GM18511 (cell line): ENCODE data around the gene KHSRP.

Source experiments
- ATAC-seq: cut with Tn5 transposase; IDR thresholded peaks from one replicate; pipeline ENCODE4 v1.9.1; 2021; ENCODE audit warnings: mild to moderate bottlenecking, moderate library complexity; ENCODE audit not compliant: unreplicated experiment

Gene KHSRP, protein sequence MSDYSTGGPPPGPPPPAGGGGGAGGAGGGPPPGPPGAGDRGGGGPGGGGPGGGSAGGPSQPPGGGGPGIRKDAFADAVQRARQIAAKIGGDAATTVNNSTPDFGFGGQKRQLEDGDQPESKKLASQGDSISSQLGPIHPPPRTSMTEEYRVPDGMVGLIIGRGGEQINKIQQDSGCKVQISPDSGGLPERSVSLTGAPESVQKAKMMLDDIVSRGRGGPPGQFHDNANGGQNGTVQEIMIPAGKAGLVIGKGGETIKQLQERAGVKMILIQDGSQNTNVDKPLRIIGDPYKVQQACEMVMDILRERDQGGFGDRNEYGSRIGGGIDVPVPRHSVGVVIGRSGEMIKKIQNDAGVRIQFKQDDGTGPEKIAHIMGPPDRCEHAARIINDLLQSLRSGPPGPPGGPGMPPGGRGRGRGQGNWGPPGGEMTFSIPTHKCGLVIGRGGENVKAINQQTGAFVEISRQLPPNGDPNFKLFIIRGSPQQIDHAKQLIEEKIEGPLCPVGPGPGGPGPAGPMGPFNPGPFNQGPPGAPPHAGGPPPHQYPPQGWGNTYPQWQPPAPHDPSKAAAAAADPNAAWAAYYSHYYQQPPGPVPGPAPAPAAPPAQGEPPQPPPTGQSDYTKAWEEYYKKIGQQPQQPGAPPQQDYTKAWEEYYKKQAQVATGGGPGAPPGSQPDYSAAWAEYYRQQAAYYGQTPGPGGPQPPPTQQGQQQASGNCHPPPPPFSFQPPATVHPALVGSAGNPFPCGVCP

DNA sequence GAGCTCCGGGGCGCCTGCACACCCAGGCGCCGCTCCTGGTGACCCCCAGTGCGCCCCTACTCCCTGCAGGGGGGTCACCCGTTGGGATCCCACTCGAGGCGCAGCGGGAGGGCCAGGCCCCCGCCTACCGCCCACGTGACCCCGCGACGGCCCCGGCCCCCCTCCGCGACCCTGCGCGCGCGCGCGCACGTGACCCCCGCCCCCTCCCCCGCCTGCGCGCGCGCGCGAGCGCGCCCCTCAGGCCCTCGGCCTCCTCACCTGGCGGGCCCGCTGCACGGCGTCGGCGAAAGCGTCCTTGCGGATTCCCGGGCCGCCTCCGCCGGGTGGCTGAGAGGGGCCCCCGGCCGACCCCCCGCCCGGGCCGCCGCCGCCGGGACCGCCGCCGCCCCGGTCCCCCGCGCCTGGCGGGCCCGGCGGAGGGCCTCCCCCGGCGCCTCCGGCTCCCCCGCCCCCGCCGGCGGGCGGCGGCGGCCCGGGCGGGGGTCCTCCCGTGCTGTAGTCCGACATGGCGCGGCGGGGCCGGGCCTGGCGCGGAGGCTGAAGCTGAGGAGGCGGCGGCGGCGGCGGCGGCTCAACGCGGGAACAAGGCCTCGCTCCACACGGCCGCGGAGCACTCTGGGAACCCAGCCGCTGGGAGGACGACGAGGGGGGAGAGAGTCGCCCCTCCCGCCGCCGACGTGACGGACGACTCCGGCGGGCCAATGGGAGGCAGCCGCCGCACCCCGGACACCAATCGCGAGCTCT lies at the start of gene KHSRP:
Gene KHSRP (minus strand): TSS at position 617 of the 744 bp plus-strand sequence. CDS start 110 bp downstream, at position 507.
- no peak for ATAC-seq

DNA sequence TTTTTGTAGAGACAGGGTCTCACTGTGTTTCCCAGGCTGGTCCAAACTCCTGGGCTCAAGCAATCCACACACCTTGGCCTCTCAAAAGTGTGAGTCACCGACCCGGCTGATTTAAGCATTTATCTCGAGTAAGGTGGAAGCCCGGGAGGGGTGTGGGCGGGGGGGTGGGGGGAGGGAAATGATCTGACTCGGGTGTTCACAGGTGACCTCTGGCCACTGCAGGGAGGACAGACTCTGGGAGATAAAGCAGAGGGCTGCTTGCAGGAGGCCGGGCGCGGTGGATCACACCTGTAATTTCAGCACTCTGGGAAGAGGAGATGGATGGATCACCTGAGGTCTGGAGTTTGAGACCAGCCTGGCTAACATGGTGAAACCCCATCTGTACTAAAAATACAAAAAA lies 49.0 kb upstream of the KHSRP start:
- no peak for ATAC-seq

DNA sequence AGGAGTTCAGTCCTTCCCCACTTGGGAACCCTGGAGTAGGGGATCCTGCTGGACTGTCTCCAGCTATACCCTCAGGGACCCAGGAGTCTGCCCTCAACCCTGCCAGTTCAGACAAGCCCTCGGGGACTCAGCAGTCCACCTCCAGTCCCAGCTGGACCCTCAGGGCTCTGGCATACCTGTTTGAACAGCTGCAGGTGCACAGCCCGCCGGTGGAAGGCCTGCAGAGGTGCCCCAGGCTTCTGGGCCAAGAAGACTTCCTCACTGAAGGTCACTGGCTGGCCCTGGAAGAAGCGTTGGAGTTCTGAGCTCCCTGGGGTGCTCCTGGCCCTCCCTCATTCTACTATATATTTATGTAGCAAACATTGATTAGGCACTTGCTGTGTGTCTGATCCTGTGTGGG lies 48.1 kb upstream of the KHSRP start:
- no peak for ATAC-seq

DNA sequence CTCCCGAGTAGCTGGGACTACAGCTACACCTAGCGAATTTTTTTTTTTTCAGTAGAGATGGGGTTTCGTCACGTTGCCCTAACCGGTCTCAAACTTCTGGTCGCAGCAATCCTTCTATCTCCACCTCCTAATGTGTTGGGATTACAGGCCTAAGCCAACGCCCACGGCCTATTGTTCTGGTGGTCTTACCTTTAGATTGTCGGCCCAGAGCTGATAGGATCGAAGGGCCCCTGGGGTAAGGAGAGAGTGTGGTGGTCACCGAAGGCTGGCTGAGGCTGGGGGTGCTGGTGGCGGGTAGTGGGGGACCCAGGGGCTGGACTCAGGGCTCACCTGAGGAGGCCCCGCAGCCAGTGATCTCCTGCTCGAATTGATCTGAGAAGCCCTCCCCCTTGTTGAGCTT lies 46.5 kb upstream of the KHSRP start:
- no peak for ATAC-seq

DNA sequence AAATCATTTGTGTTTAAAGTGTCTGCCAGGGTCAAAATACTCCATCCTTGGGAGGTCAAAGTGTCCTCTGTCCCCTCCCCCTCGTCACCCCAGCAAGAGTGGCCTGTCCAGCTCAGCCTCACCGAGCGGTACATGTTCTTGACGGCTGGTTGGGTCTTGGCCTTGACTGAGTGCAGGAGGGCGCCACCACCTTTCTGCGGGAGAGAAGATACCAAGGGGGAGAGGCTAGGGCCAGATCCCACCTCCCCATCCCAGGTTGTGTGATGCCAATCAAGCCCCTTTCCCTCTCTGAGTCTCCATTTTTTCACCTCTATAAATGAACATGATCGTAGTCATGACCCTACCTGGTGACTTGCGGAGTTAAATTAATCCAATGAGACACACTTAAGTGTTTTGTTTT lies 45.6 kb upstream of the KHSRP start:
- ATAC-seq = no peak

DNA sequence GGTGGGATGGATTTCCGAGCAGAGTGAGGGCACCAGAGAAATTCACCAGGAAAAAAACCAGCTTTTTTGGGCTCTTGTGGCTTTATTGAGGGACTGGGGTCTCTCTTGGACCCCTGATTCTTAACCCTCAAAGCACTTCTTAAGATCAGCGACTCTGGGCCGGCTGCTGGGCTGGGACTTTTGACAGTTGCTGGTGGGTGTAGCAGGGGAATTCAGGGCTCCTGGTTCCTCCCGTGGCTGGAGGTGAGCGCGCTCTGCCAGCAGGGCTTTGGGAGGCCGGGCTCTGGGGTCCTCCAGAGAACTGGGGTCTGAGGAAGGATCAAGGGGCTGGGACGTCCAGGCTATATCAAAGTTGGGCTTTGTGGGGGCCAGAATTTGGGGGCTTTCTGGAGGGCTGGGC lies 42.8 kb upstream of the KHSRP start:
- ATAC-seq = no peak

DNA sequence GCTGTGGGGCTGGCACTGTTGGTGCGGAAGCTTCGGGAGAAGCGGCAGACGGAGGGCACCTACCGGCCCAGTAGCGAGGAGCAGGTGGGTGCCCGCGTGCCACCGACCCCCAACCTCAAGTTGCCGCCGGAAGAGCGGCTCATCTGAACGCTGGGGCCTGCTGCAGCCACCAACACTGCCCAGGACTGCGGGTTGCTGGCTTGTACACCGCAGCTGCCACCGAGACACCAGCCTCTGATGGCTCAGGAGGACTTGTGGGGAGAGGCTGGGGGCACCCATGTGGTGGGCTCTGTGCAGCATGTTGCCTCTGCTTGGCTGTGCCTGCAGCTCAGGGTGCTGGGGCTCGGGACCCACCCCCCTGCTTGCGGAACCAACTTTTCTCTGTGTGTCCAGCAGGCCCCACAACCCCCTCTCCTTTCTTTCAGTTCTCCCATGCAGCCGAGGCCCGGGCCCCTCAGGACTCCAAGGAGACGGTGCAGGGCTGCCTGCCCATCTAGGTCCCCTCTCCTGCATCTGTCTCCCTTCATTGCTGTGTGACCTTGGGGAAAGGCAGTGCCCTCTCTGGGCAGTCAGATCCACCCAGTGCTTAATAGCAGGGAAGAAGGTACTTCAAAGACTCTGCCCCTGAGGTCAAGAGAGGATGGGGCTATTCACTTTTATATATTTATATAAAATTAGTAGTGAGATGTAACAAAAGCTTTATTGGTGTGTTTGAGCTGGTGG lies 42.1 kb upstream of the KHSRP start:
- ATAC-seq = no peak

DNA sequence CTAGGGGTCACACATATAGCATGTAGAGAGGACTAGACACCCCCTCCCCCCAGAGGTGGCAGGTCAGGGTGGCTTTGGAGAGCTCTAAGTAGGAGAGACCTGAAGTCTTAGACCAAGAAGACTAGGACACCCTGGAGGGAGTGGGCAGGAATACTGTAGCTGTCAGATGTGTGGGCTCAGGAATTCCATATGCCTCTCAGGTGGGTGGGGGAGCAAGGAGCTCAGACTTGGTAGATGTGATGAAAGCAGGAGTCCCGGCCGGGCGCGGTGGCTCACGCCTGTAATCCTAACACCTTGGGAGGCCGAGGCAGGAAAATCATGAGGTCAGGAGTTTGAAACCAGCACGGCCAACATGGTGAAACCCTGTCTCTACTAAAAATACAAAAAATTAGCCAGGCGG lies 41.1 kb upstream of the KHSRP start:
- no peak for ATAC-seq

DNA sequence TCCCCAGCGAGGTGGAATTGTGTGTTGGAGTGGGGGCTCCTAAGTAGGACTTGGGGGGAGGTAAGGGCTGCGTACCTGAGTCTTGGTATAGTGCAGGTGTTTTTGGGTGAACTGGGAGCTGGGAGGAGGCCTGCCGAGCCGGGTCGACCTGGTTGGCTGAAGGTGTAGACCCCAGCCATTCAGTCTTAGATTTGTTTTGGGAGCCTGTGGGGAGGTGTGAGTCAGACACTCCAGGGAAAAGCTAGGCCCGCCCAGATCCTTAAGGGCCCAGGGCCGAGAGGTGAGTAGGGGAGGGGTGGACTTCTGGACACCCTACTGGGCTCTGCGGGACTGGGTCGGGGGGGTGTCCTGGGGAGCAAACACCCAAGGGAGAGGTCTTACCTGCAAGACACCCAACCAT lies 40.4 kb upstream of the KHSRP start:
- ATAC-seq = no peak

DNA sequence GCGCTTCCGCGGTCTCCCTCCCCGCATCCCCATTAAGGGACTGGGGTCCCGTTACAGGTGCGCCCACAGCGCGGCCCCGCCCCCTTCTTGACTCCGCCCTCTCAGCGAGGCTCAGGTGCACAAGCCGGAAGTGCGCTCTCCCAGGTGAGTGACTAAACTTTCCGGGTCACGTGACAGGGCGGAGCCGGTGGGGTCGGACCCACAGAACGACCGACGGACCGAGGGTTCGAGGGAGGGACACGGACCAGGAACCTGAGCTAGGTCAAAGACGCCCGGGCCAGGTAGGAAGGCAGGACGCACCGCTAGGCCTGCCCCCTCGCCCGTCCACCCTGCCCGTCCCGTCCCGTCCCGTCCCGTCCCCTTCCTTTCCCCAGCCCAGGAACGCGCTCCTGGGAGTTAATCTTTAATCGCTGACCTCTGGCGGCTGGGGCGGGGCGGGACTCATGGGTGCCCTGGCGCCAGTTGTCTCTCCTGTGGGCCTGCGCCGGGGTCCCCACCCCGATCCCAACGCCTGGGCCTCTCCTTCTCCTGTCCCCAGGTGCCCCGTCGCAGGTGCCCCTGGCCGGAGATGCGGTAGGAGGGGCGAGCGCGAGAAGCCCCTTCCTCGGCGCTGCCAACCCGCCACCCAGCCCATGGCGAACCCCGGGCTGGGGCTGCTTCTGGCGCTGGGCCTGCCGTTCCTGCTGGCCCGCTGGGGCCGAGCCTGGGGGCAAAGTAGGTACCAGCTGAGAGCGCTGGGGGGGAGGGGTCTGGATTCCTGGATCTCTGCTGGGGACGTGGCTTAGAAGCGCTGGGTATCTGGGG lies 39.7 kb upstream of the KHSRP start, which contains the start of gene CRB3:
Gene CRB3 (plus strand): TSS at position 202 of the 804 bp plus-strand sequence. CDS start 431 bp downstream, at position 633.
- no peak for ATAC-seq

DNA sequence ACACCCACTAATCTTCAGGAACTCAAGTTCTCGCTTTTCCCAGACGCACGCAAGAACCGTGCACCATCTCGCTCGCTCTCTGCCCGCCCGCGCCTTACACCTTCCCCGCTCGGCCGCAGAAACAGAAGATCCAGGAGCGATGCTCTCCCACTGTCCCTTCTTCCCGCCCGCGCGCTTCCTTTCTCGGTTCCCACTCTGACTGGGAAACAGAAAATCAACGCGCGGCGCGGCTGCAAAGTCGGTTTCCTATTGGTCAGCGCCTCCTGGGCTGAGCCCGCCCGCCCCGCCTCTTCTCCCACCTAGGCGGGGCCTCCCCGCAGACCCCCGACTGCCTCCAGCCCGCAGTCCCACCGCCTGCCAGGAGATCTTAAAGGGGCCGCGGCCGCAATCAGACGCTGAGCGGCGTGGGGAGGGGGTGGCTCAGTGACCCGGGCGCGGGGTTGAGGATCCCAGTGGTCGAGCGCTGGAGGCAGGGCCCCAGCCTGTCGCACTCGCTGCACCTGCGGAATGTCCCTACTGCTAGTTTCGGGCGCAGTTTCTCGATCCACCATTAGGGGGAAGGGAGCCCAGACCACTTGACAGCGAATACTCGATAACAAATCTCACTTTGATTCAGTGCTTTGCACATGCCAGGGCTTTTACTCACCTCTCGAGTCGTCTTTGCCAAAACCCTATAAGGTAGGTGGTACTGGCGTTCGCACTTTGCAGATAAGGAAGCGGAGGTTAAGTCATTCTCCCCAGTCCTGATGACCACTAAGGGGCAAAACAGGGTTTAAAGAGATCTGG lies 35.7 kb upstream of the KHSRP start:
- peak; percentile 78 for ATAC-seq

DNA sequence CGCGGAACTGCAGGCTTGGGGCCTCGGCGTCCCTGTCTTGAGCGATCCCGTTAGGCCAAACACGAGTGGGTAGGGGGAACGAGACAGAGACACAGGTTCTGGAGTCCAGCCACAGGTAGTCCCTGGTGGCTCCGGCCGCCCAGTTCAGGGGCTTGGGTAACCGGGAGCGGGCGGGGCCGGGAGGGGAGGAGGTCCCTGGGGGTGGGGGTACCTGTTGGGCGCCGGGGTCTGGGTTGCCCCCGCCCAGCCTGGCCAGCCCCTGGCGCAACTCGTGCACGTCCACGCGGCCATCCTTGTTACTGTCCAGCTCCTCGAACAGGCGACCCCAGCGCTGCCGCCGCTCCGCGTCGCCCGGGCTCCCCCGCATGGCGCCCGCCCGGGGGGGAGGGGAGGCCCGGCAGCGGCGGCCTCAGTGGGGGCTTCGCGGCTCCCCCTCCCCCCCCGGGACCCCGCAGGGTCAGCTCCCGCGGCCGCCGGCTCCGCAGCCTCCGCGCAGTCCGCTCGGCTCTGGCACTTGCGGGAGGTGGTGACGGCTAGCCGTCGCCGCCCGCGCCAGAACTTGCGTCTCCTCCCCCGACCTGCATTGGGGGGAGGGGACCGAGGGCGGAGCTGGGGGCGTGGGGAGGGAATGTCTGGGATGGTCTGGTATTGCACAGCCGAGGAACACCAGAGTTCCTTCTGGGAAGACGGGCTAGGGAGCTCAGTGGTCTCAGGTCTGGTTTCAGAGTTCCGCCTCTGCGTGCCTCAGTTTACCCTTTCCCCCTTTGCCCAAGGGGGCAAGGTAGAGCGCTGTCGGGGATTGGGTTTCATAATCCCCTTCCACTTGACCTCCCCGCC lies 34.9 kb upstream of the KHSRP start, which contains the start of gene SLC25A23:
Gene SLC25A23 (minus strand): TSS at position 531 of the 837 bp plus-strand sequence. CDS start 164 bp downstream, at position 367.
- peak; percentile 42 for ATAC-seq

DNA sequence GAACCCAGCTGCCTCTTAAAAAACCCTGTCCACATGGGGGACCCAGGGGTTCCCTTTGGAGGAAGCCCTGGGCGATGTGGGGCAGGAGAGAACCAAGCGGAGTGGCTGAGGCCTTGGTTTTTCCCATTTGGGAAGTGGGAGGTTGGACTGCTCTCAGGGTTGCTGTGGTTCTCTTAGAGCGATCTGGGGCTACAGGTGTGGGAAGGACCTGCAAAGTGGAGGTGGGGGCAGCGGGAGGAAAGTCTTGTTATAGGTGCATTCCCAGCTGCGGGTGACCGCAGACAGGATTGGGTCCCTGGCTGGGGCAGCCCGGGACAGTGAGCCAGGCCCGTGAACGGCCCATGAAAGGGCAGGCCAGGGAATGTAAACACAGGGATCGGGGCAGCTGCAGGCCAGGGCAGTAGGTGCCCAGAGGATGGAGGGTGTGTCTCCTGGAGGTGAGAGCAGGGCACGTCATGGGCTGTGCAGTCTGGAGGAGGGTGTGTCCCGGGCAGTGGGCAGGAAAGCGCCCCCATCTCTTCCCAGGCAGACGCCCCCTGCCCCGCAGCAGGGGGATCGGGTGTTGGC lies 34.2 kb upstream of the KHSRP start:
- ATAC-seq = no peak

DNA sequence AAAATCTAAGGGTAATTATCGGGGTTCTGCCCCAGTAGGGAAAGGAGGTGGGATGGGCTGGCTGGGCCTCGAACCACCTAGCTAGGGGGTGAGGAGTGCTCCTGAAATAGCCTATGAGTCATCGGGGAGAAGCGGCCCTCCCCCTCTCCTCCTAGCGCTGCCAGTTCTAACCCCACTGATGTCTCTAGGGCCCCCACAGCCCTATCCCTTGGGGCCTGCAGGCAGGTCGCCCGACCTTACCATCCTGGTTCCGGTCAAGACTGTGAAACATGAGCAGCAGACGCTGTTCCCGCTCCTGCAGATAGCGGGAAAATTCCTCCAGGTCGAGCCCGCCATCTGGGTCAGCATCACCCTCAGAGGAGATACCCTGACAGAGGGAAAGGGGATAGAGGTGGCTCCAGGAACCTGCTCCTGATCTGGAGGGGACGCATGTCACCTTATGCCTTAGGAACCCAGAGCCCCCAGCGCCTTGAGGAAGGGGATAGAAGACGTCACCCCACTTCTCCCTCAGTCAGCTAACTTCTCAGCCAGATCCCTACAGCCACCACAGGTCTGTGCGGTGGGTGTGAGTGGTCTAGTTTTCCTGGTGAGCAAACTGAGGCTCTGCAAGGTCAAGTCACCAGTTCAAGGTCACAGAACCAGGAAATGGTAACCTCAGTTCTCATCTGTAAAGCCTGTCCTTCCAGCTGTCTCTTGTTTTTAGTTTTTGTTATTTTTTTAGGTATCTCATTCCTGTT lies 33.5 kb upstream of the KHSRP start:
- no peak for ATAC-seq

DNA sequence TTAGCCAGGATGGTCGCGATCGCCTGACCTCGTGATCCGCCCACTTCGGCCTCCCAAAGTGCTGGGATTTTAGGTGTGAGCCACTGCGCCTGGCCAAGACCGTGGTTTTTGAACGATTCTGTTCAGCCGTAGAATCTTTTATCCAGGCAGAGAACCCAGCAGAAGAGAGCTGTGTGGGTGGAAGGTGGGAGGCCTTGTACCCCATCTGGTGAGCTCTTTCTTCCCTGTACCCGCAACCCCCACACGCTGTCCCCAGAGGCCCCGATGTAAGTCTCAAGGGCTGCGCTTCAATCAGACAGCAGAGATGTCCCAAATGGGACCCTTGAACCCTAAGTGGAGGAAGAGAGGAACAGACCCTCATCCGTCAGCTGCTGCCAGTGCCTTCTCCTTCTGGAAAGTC lies 31.3 kb upstream of the KHSRP start:
- ATAC-seq = no peak

DNA sequence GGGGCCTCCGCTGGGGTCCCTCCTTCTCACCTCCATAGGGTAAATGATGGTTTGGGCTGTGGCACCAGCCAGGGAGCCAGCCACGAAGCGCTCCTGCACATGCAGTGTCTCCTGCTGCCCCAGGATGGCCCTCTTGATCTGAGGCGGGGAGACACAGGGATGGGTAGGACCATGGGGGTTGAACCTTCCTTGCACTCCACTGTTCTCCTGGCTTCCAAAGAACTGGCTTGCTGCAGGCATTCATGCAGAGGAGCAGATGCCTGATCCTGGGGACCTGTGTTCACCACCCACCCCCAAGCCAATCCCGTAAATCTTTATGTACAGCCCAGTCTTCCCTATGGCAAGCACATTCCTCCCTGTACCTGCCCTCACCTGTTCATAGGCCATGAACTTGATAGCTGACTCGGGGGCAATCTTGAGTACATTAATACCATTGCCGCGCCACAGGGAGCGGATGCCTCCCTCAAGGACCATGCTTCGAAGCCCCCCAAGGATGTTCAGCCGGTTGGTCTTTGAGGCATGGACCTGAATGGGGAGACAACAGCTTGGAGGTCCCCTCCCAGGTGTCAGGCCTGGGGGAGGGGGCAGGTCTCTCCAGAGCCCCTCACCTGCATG lies 29.4 kb upstream of the KHSRP start:
- ATAC-seq = no peak

DNA sequence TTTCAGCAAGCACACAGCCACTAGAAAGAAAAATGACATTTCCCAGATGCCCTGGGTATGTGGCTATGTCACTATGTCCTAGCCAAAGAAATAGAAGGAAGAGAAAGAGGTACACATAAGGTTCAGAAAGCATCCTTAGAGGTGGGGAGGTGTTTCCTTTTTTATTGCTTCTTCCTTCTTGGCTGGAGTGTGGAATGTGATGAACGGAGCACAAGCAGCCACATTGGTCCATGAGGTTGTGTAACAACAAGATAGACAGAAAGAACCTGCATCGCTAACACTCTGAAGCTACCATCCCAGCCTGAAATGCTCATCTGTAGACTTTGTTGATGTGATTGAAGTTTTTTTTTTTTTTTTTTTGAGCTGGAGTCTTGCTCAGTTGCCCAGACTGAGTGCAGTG lies 28.3 kb upstream of the KHSRP start:
- no peak for ATAC-seq
